ENCODE measurements around the gene S100A16.

DNA sequence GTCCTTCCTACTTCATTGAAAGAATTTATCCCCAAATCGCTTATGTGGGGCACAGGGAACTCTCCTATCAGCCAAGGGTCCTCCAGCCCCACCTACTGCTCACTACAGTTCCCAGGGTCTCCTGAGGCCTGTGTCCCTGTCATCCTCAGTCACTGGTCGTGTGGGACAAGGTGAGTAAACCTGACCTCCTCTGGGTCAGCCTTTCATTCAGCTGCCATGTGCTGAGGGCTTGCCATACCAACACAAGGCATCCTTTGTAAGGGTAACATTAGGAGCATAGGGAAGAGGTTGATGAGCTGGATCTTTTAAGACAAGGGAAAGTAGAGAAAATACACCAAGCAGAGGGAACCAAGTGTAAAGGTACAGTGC is 34.4 kb upstream of the S100A16 start:
- TF ChIP-seq, protein P1, sequence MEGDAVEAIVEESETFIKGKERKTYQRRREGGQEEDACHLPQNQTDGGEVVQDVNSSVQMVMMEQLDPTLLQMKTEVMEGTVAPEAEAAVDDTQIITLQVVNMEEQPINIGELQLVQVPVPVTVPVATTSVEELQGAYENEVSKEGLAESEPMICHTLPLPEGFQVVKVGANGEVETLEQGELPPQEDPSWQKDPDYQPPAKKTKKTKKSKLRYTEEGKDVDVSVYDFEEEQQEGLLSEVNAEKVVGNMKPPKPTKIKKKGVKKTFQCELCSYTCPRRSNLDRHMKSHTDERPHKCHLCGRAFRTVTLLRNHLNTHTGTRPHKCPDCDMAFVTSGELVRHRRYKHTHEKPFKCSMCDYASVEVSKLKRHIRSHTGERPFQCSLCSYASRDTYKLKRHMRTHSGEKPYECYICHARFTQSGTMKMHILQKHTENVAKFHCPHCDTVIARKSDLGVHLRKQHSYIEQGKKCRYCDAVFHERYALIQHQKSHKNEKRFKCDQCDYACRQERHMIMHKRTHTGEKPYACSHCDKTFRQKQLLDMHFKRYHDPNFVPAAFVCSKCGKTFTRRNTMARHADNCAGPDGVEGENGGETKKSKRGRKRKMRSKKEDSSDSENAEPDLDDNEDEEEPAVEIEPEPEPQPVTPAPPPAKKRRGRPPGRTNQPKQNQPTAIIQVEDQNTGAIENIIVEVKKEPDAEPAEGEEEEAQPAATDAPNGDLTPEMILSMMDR (IDR thresholded peaks at IDR 0.05) = no peak
- TF ChIP-seq POLR2A (IDR thresholded peaks at IDR 0.05) = no peak
